Esophagus mucosa (tissue), 1 donor: ENCODE data around the gene NBL1. TPM values are rescaled to one million over a fixed set of nuclear protein-coding genes. Genes with fewer than 3 reads are reported as not detected.

ENCODE experiments used
- ATAC-seq: fragments of 200-7000 bp; cut with Tn5 transposase; one replicate; pipeline ENCODE4 v1.9.1; 2020
- total RNA-seq: library from RNA; stranded (reverse); gene quantifications from one replicate; pipeline ENCODE4 v1.2.4, GENCODE V29; 2023
- donor health status: DM: yes; HTN: yes; CAD: no.

Gene NBL1
- total RNA-seq, 1 donor from 2014 or later = 93.5 TPM

- peak; percentile 66 for ATAC-seq
These were observed 2.5 kb downstream of the NBL1 start for GRCh38 chr1:19646377-19647319.

DNA sequence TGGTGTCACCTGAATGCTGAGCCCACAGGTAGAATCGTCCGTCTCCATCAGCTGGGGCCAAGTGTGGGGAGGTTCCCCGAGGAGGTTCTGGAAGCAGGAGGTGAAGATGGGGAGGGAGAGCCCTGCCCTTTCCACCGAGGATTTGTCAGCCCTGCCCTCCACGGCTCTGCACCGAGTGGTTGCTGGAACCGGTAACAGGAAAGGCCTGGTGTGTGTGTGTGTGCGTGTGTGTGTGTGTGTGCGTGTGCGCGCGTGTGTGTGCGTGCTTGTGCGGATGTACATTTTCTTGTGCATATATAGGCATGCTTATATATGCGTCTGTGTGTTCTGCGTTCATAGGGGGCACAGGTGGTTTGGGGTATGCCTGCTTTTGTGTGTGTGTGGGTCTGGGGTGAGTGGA is 3.5 kb downstream of the NBL1 start:
- ATAC-seq = peak; percentile 35

GRCh38 chr1:19648239-19648638 is 4.1 kb downstream of the NBL1 start:
- ATAC-seq = no peak

GRCh38 chr1:19648689-19649088 is 4.6 kb downstream of the NBL1 start:
- peak; percentile 14 for ATAC-seq

DNA sequence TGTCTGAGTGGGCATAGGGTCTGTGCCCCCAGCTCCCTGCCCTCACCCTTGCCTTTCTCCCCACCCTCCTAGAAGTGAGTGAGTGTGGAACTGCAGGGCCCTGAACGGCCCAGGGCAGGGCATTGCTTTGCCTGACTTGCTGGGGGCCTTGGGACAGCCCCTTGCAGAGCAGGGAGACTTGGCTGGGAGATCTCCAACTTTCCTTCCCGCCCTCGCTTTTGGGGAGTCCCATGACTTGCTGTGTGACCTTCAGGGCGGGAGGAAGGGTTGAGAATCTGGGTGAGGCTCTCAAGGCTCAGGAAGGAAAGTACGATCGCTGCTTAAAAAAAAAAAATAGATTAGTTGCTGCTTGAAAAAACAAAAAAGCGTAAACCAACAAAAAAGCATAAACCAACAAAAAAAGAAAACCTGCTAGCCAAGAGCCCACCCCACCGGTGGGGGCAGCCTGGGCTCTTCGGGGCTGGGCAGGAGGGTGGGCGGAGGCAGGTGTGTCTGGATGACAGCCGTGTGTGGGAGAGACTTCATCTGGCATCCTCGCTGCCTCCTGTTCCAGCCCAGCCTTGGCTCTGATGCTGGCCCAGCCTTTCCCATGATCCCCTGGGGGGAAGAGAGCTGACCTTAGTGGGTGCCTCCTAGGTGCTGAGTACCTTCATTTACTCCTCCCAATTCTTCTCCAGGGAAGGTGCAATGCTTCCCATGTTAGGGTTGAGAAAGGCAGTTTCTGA is 6.5 kb downstream of the NBL1 start:
- ATAC-seq = peak; percentile 9

DNA sequence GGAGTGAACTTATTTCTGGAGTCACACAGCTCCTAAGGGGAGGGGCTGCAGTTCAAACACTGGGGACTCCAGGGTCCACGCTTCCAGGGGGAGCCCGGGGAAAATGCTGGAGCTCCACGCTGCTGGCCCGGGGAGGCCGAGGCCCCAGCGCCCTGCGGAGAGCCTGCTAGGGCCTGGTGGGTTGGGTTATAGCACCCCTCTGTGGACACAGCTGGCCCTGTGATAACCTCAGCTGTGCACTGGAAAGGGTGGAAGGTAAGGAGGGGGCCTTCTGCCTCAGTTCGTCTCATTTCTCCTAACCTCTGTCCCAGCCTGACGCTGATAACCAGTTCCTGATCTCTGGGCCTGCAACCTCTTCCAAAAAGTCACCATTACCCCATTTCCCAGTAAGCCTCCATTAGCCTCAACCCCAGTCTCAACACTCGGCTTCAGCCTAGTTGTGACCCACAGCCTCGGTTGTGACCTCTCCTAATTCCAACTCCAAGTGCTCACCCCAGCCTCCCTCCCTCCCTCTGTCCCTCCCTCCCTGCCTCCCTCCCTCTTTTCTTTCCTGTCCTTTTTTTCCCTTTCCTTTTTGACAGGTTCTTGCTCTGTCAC is 7.1 kb downstream of the NBL1 start:
- peak; percentile 45 for ATAC-seq

GRCh38 chr1:19654386-19654785 is 10.3 kb downstream of the NBL1 start:
- ATAC-seq = no peak

GRCh38 chr1:19654886-19655717 is 11.0 kb downstream of the NBL1 start:
- no peak for ATAC-seq

- ATAC-seq = no peak
These were observed 11.6 kb downstream of the NBL1 start for GRCh38 chr1:19655718-19656080.

GRCh38 chr1:19656134-19656779 is 12.1 kb downstream of the NBL1 start:
- ATAC-seq = no peak

- no peak for ATAC-seq
These were observed 12.8 kb downstream of the NBL1 start for GRCh38 chr1:19656780-19657466.

- no peak for ATAC-seq
These were observed 13.4 kb downstream of the NBL1 start for GRCh38 chr1:19657511-19657910.

DNA sequence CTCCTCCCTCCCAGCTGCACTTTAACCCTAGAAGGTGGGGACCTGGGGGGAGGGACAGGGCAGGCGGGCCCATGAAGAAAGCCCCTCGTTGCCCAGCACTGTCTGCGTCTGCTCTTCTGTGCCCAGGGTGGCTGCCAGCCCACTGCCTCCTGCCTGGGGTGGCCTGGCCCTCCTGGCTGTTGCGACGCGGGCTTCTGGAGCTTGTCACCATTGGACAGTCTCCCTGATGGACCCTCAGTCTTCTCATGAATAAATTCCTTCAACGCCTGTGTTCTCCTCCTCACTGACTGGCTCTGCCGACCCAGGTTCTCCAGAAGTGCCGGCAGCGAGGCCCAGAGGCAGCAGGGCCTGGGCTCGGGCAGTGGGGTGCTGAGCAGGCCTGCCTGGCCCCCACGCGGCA is 14.1 kb downstream of the NBL1 start:
- no peak for ATAC-seq

DNA sequence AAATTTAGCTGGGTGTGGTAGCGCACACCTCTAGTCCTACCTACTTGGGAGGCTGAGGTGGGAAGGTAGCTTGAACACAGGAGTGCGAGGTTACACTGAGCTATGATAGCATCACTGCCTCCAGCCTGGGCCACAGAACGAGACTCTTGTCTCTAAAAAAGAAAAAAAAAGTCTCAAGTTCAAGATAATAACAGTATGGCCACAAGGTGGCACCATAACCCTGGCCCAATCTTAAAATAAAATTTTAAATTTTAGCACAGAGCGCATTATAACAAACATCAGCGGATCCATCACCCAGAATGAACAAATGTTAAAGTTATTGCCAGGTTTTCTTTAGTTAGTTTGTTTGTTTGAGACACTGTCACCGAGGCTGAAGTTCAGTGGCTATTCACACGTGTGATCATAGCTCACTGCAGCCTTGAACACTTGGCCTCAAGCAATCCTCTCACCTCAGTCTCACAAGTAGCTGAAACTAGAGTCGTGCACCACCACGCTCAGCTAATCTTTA is 17.7 kb downstream of the NBL1 start:
- peak; percentile 11 for ATAC-seq

GRCh38 chr1:19662313-19662712 is 18.2 kb downstream of the NBL1 start:
- no peak for ATAC-seq

DNA sequence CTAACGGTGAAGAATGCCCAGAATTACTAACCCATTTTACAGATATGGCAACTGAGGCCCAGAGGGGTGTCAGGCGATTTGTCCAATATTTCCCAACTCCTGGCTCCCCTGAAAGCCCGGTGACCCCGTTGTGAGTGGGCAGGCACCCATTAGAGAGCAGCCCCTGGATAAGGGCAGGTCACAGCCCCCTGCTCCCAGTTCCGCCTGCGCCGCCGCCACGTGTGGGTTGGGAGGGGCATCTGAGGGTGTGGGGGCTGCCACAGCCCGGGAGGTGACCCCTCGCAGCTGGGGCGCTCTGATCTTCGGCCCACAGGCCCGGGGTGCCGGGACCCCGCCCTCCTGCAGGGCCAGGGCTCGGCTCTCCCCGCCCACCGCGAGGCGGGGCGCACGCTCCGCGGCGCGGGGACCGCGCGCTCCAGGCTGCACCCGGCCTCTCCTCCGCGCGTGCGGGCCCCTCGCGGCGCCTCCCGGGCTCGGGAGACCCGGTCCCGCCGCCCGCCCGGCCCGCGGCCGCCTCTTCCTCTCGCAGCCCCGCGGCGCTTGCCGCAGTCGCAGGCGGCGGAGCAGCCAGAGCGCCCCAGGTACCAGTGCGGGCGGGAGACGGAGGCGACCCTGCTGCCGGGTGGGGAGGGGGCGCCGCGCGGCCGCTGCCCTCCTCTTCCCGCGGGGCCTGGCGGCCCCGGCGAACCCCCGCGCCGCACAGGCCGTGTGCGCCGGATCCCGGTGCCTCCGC is 20.5 kb downstream of the NBL1 start, which contains the start of gene HTR6:
Gene HTR6 (plus strand): TSS at position 423 of the 733 bp plus-strand sequence. CDS start 879 bp downstream, outside the sequence.
- ATAC-seq = no peak

DNA sequence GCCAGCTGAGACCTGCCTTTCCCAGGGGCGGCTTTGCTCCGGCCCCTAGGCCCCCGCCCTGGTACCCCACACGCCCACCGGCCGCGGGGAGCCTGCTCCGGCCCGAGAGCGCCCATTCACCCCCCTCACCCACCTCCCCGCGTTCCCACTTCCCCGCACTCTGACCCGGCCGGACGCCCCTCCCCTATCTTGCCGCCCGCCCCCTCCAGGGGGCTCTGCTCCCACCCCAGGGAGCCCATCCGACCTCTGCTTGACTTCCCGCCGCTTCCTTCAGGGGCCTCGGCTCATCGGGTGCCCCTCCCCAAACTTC is 21.0 kb downstream of the NBL1 start:
- ATAC-seq = no peak

DNA sequence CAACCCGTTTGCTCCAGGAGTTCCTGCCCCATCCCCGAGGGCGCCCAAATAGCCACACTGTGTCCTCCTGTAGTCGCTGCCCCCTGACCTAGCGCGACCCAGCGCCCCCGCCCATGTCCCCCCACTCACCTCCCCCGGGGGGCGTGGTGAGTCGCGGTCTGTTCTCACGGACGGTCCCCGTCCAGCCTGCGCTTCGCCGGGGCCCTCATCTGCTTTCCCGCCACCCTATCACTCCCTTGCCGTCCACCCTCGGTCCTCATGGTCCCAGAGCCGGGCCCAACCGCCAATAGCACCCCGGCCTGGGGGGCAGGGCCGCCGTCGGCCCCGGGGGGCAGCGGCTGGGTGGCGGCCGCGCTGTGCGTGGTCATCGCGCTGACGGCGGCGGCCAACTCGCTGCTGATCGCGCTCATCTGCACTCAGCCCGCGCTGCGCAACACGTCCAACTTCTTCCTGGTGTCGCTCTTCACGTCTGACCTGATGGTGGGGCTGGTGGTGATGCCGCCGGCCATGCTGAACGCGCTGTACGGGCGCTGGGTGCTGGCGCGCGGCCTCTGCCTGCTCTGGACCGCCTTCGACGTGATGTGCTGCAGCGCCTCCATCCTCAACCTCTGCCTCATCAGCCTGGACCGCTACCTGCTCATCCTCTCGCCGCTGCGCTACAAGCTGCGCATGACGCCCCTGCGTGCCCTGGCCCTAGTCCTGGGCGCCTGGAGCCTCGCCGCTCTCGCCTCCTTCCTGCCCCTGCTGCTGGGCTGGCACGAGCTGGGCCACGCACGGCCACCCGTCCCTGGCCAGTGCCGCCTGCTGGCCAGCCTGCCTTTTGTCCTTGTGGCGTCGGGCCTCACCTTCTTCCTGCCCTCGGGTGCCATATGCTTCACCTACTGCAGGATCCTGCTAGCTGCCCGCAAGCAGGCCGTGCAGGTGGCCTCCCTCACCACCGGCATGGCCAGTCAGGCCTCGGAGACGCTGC is 21.7 kb downstream of the NBL1 start:
- peak; percentile 22 for ATAC-seq

DNA sequence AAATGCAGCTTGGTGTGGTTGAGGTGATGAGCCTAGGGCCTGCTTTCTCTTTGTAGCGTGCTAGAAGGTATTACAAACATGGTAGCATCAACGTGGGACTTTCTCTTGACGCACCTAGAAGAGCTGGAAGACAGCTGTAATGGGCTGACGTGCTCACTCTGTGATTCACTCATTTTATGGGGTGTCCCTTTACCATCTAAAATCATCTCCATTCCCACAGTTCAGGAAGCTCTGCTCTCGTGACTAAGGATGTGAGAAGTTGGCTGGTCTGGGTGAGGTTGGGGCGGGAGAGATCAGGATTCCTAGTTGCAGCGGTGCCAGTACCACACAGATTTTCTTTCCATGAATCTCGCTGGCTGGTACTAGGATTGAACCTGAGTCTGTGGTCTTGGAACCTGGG is 24.8 kb downstream of the NBL1 start:
- no peak for ATAC-seq
